ENCODE measurements around the gene PRKN.

DNA sequence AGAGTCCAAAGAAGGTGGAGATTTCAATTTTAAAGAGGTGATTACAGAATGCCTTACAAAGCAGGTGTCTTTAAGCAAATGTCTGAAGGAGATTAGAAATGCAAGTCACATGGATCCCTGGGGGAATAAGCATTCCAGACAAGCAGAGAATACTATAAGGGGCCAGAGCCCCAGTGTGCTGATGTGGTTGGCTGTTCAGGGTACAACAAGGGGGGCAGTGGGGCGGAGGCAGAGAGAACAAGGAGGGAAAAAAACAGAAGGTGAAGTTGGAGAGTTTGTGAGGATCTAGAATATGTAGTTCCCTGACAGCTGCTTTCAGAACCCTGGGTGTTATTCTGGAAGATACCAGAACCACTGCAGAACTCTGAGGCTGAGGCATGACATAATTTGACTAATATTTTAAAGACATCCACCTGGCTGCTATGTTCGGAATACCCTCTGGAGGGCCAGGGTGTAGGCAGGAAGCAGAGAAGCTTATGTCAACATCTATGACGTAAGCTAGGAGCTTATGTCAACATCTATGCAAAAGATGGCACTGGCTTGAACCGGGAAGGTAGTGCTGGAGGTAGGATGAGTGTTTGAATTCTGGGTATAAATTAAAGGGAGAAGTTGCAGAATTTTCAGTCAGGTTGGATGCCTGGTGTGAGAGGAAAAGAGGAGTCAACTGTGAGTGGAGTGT is 1177.5 kb downstream of the PRKN start:
- TF ChIP-seq, protein P1, sequence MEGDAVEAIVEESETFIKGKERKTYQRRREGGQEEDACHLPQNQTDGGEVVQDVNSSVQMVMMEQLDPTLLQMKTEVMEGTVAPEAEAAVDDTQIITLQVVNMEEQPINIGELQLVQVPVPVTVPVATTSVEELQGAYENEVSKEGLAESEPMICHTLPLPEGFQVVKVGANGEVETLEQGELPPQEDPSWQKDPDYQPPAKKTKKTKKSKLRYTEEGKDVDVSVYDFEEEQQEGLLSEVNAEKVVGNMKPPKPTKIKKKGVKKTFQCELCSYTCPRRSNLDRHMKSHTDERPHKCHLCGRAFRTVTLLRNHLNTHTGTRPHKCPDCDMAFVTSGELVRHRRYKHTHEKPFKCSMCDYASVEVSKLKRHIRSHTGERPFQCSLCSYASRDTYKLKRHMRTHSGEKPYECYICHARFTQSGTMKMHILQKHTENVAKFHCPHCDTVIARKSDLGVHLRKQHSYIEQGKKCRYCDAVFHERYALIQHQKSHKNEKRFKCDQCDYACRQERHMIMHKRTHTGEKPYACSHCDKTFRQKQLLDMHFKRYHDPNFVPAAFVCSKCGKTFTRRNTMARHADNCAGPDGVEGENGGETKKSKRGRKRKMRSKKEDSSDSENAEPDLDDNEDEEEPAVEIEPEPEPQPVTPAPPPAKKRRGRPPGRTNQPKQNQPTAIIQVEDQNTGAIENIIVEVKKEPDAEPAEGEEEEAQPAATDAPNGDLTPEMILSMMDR (IDR thresholded peaks at IDR 0.05): no peak
- no peak for TF ChIP-seq POLR2A (IDR thresholded peaks at IDR 0.05)
